Common myeloid progenitor, CD34-positive (primary cell): ENCODE measurements around the gene SORL1. TPM values are rescaled to one million over a fixed set of nuclear protein-coding genes. Genes with fewer than 3 reads are reported as not detected.
"Not testable (repeated sequence)": the region's sequence is repeated elsewhere in the genome, so short reads cannot be mapped to it uniquely, and the experiment has no call there.

ENCODE experiments used
- CTCF ChIA-PET: fragments of 350-600 bp; sonication (Branson Sonifier 250); formaldehyde crosslinking; loops from one replicate; lab custom pipeline; 2021; ENCODE audit warnings: antibody characterized with exemption; lab: Charles Lee
- POLR2A ChIA-PET: fragments of 350-600 bp; sonication (Branson Sonifier 250); formaldehyde crosslinking; loops from one replicate; lab custom pipeline; 2021; ENCODE audit warnings: antibody characterized with exemption; lab: Charles Lee
- DNase-seq, 3 donors: peaks; one replicate each; pipeline versions ENCODE4 v3.0.0 to v3.0.0-alpha.2; 2013
- H3K27ac ChIP-seq, 2 experiments: 1 replicate in 1 of 2; 2 replicates in 1 of 2; pipeline ENCODE4 v1.7.0; 2013; ENCODE audit warnings: inconsistent platforms in 2 of 2, low read length in 2 of 2, mild to moderate bottlenecking in 2 of 2, low read depth in 1 of 2, moderate library complexity in 1 of 2; ENCODE audit not compliant: severe bottlenecking in 2 of 2, insufficient read depth in 1 of 2, poor library complexity in 1 of 2
- H3K27me3 ChIP-seq, 5 experiments: replicated peaks in 2 of 5; 1 replicate in 3 of 5; 2 replicates in 2 of 5; pipeline versions ENCODE4 v1.6.1 to v1.7.0; 2013; ENCODE audit warnings: low read length in 4 of 5, mild to moderate bottlenecking in 2 of 5, moderate library complexity in 2 of 5, inconsistent platforms in 1 of 5; ENCODE audit not compliant: insufficient read depth in 5 of 5, control insufficient read depth in 4 of 5
- H3K36me3 ChIP-seq, 4 experiments: 1 replicate in 2 of 4; 2 replicates in 2 of 4; pipeline versions ENCODE4 v1.6.1 to v1.7.0; 2013; ENCODE audit warnings: low read length in 3 of 4, control low read depth in 1 of 4, mild to moderate bottlenecking in 1 of 4; ENCODE audit not compliant: control insufficient read depth in 4 of 4, insufficient read depth in 4 of 4
- H3K4me1 ChIP-seq, 4 experiments: 1 replicate in 3 of 4; 2 replicates in 1 of 4; pipeline versions ENCODE4 v1.6.1 to v1.7.1; 2013; ENCODE audit warnings: low read length in 3 of 4, mild to moderate bottlenecking in 3 of 4, control low read depth in 1 of 4, inconsistent platforms in 1 of 4, moderate library complexity in 1 of 4; ENCODE audit not compliant: control insufficient read depth in 4 of 4, insufficient read depth in 4 of 4; ENCODE audit errors: control extremely low read depth in 1 of 4
- H3K4me3 ChIP-seq, 7 experiments: 1 replicate in 4 of 7; 2 replicates in 3 of 7; pipeline versions ENCODE4 v1.5.1 to v1.7.0; 2013; ENCODE audit warnings: mild to moderate bottlenecking in 7 of 7, low read length in 6 of 7, moderate library complexity in 6 of 7, inconsistent platforms in 2 of 7, low read depth in 2 of 7, control low read depth in 1 of 7; ENCODE audit not compliant: insufficient read depth in 4 of 7, control insufficient read depth in 1 of 7; ENCODE audit errors: extremely low read depth in 1 of 7
- H3K9me3 ChIP-seq, 5 experiments: 1 replicate in 4 of 5; 2 replicates in 1 of 5; pipeline versions ENCODE4 v1.6.1 to v1.7.1; 2013; ENCODE audit warnings: low read length in 4 of 5, mild to moderate bottlenecking in 2 of 5, inconsistent platforms in 1 of 5, low read depth in 1 of 5, moderate library complexity in 1 of 5; ENCODE audit not compliant: control insufficient read depth in 4 of 5, insufficient read depth in 2 of 5; ENCODE audit errors: control extremely low read depth in 1 of 5
- WGBS: methylation state at CpG from one replicate; pipeline ENCODE4 v1.1.5; 2013; ENCODE audit not compliant: insufficient coverage; 5-methylcytosine and 5-hydroxymethylcytosine counted together
- polyA plus RNA-seq: library from polyadenylated mRNA; unstranded; fragments of 120-200 nt; gene quantifications from one replicate; pipeline ENCODE4 v1.2.1, GENCODE V29; 2013

Gene SORL1
- polyA plus RNA-seq = 101 TPM

GRCh38 chr11:121451986-121452608, at the start of gene SORL1:
SORL1 (plus strand) TSS chr11:121452314; CDS start chr11:121452332, 18 bp downstream.
- ChIA-PET POLR2A (interaction anchor here (0.9 to 1.4 kb wide), 2 partner anchors 136 to 138 kb away, joined by 4 to 5 read pairs; no protein-coding TSS in a partner anchor), CTCF (interaction anchor here (1.0 to 4.3 kb wide), 13 partner anchors 15 to 132 kb away, joined by 3 to 50 read pairs (median 6); no protein-coding TSS in a partner anchor)
- Histone ChIP-seq H3K27me3 (no peaks in the 10 kb centered on the region), H3K36me3 (peaks cover 0 to 3% (median 3%) of the 10 kb centered on the region in 4 experiments), H3K27ac (peak within 1 kb of the TSS in 1 of 2 experiments; percentile 44), H3K4me3 (peak within 1 kb of the TSS; percentile 77 to 98 (median 95)), H3K4me1 (peaks cover 47 to 77% (median 72%) of the 10 kb centered on the region in 4 experiments), H3K9me3 (peaks cover 0 to 1% (median 0%) of the 10 kb centered on the region in 5 experiments)
- DNase-seq = peak; percentile 64 to 81 (median 69)
- WGBS = under 1% methylated on average over 75 of the region's 89 CpGs

GRCh38 chr11:121405646-121406045, 46.5 kb upstream of the SORL1 start:
- H3K27ac ChIP-seq = no peak overlapping the region

GRCh38 chr11:121406291-121406690, 45.8 kb upstream of the SORL1 start:
- Histone ChIP-seq H3K4me1 (peaks cover 0 to 11% (median 1%) of the 10 kb centered on the region in 4 experiments), H3K36me3 (no peaks in the 10 kb centered on the region), H3K27me3 (no peaks in the 10 kb centered on the region), H3K27ac (no peak overlapping the region), H3K4me3 (no peak overlapping the region), H3K9me3 (peaks cover 0 to 3% (median 0%) of the 10 kb centered on the region in 5 experiments)
- POLR2A ChIA-PET = no interaction called here
- CTCF ChIA-PET = interaction anchor here (0.8 to 1.5 kb wide), 5 partner anchors 14 to 81 kb away, joined by 3 read pairs; no protein-coding TSS in a partner anchor
- no peak for DNase-seq
- 100% methylated on average over 1 of the region's 2 CpGs for WGBS

More at GRCh38 chr11:121405646-121406045, 46.5 kb upstream of the SORL1 start:
- H3K36me3 ChIP-seq = no peaks in the 10 kb centered on the region
- H3K4me1 ChIP-seq = peaks cover 0 to 11% (median 1%) of the 10 kb centered on the region in 4 experiments
- H3K27me3 ChIP-seq = no peaks in the 10 kb centered on the region
- ChIA-PET POLR2A (no interaction called here), CTCF (interaction anchor here (0.8 to 1.2 kb wide), 3 partner anchors 9 to 80 kb away, joined by 3 to 4 read pairs (median 3); no protein-coding TSS in a partner anchor)
- WGBS = no CpG with 5 or more reads among the region's 1 CpG
- peaks cover 0 to 3% (median 0%) of the 10 kb centered on the region in 5 experiments for H3K9me3 ChIP-seq
- peak in 2 of 3 donors; percentile 44 for DNase-seq
- no peak overlapping the region for H3K4me3 ChIP-seq

- 80% methylated on average over 1 of the region's 2 CpGs for WGBS
- no peak for DNase-seq
- H3K4me3 ChIP-seq = no peak overlapping the region
- no peaks in the 10 kb centered on the region for H3K9me3 ChIP-seq
- H3K27ac ChIP-seq = no peak overlapping the region
- CTCF ChIA-PET = interaction anchor here (0.7 kb wide), 1 partner anchor 18 kb away, joined by 3 read pairs; no protein-coding TSS in a partner anchor
- POLR2A ChIA-PET = interaction anchor here (0.6 to 0.7 kb wide), 2 partner anchors 10 to 28 kb away, joined by 3 read pairs; no protein-coding TSS in a partner anchor
- H3K36me3 ChIP-seq = no peaks in the 10 kb centered on the region
- H3K4me1 ChIP-seq = peaks cover 0 to 15% (median 2%) of the 10 kb centered on the region in 4 experiments
- no peaks in the 10 kb centered on the region for H3K27me3 ChIP-seq
Observed at GRCh38 chr11:121408830-121409229, 43.3 kb upstream of the SORL1 start.

- H3K36me3 ChIP-seq, H3K4me3 ChIP-seq, H3K27ac ChIP-seq, H3K27me3 ChIP-seq, POLR2A ChIA-PET, DNase-seq, H3K9me3 ChIP-seq: not testable (repeated sequence)
- H3K4me1 ChIP-seq = peaks cover 1 to 24% (median 8%) of the 10 kb centered on the region in 4 experiments
- WGBS = no CpG with 5 or more reads among the region's 2 CpGs
- CTCF ChIA-PET = interaction anchor here (0.8 kb wide), 1 partner anchor 23 kb away, joined by 3 read pairs; no protein-coding TSS in a partner anchor
Observed at GRCh38 chr11:121410041-121410440, 42.1 kb upstream of the SORL1 start.

GRCh38 chr11:121411330-121411729, 40.8 kb upstream of the SORL1 start:
- peaks cover 6 to 28% (median 14%) of the 10 kb centered on the region in 4 experiments for H3K4me1 ChIP-seq
- CTCF ChIA-PET, H3K27me3 ChIP-seq, H3K36me3 ChIP-seq, H3K9me3 ChIP-seq, POLR2A ChIA-PET, H3K27ac ChIP-seq, H3K4me3 ChIP-seq, DNase-seq: not testable (repeated sequence)
